ENCODE measurements around the gene COL21A1.

- no peak for TF ChIP-seq CTCF (IDR thresholded peaks at IDR 0.05)
- TF ChIP-seq POLR2A (IDR thresholded peaks at IDR 0.05): no peak
Observed at GRCh38 chr6:56038764-56039163, 208.6 kb downstream of the COL21A1 start.
